Muscle of leg (tissue), 11 donors: Measurements from ENCODE around the gene CACNA1C. TPM values are rescaled to one million over a fixed set of nuclear protein-coding genes. Genes with fewer than 3 reads are reported as not detected.

Experiments
- DNase-seq: peaks from one replicate; pipeline ENCODE4 v3.0.0; 2013
- H3K27ac ChIP-seq: one replicate; pipeline ENCODE4 v1.5.1; 2013; ENCODE audit warnings: mild to moderate bottlenecking, low read length, control low read depth
- H3K27me3 ChIP-seq: one replicate; pipeline ENCODE4 v1.6.1; 2013; ENCODE audit warnings: low read length; ENCODE audit not compliant: control insufficient read depth, insufficient read depth
- H3K36me3 ChIP-seq: one replicate; pipeline ENCODE4 v1.6.1; 2013; ENCODE audit warnings: low read length; ENCODE audit not compliant: control insufficient read depth, insufficient read depth
- H3K4me1 ChIP-seq: one replicate; pipeline ENCODE4 v1.6.1; 2013; ENCODE audit warnings: low read length; ENCODE audit not compliant: control insufficient read depth, insufficient read depth
- H3K4me3 ChIP-seq: one replicate; pipeline ENCODE4 v1.5.1; 2013; ENCODE audit warnings: low read length, control low read depth
- H3K9me3 ChIP-seq: replicated peaks from 2 replicates; pipeline ENCODE4 v1.6.1; 2013; ENCODE audit warnings: low read depth, low read length; ENCODE audit not compliant: control insufficient read depth
- WGBS: methylation state at CpG from one replicate; pipeline ENCODE4 v1.1.5; 2013; ENCODE audit warnings: missing lambda C conversion rate; ENCODE audit not compliant: insufficient coverage; 5-methylcytosine and 5-hydroxymethylcytosine counted together
- polyA plus RNA-seq, 8 donors: library from polyadenylated mRNA; unstranded; fragments of 120-200 nt; gene quantifications; one replicate each; pipeline versions ENCODE4 v1.2.1 to v1.2.3, GENCODE V29; 2013; ENCODE audit warnings: inconsistent platforms in 1 of 8, low replicate concordance in 1 of 8; ENCODE audit not compliant: insufficient read length in 8 of 8, insufficient read depth in 1 of 8
- total RNA-seq: library from RNA; stranded (reverse); fragments of 120-200 nt; gene quantifications from one replicate; pipeline ENCODE4 v1.2.4, GENCODE V29; 2013

Gene CACNA1C
- total and polyA plus RNA-seq, 9 donors: 1.9 to 4.3 (median 3.6) TPM

DNA sequence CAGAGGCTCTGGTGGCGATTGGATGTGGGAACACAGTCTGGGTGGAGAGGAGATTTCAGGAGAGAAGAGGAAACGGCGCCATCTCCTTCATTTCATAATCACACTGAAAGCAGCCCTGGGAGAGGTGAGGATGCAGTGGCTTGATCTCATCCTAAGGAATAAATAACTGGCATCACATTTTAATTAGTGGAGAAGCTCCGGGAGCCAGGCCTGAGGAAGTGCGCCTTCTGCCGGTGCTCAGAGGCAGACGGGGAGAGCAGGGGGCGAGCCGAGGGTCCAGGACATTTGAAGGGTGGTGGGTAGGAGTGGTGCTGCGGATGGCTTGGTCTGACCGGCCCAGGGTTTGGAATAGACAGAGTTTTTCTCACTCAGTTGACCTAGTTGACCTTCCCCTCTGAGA, 265.0 kb downstream of the CACNA1C start:
- Histone ChIP-seq H3K4me3 (no peak overlapping the region), H3K27ac (no peak overlapping the region), H3K27me3 (peaks cover 31% of the 10 kb centered on the region), H3K4me1 (peaks cover 26% of the 10 kb centered on the region), H3K9me3 (no peaks in the 10 kb centered on the region), H3K36me3 (no peaks in the 10 kb centered on the region)
- DNase-seq: no peak
- WGBS: 77% methylated on average over 8 of the region's 11 CpGs

DNA sequence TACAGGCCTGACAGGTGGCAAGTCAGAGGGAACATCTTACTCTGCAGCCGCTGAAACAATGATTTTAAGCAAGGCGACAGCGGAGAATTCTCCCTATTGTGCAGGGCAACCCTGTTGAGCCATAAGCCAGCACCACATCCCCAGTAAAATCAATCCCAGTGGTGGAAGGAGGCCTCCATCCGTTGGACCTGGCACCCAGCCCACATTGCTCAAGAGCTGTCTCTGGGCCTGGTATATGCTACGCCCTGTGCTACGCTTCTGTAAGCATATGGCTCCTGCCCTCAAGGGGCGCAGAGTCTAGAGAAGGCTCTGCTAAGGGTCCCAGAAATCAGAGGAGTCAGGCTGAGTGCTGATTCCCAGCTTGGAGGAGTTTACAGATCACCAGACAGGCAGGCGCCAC, 265.5 kb downstream of the CACNA1C start:
- Histone ChIP-seq H3K4me1 (peaks cover 31% of the 10 kb centered on the region), H3K36me3 (no peaks in the 10 kb centered on the region), H3K4me3 (no peak overlapping the region), H3K27ac (no peak overlapping the region), H3K27me3 (peaks cover 31% of the 10 kb centered on the region), H3K9me3 (no peaks in the 10 kb centered on the region)
- 93% methylated on average over 5 of the region's 8 CpGs for WGBS
- DNase-seq: no peak

DNA sequence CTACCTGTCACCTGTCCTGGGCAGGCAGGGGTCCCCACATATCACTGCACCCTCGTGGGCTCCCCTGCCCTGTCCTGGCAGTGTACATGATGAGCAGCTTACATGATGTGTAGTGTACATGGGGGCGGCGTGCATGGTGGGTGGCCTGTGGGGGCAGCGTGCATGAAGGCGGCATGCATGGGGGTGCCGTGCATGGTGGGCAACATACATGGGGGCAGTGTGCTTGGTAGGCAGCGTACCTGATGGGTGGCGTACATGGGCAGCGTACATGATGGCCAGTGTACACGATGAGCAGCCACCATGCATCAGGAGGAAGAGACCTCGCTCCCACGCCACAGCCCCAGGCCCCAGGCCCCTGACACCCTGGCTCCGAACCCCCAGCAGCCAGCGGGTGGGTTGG, 266.3 kb downstream of the CACNA1C start:
- Histone ChIP-seq H3K36me3 (no peaks in the 10 kb centered on the region), H3K4me3 (no peak overlapping the region), H3K4me1 (peaks cover 39% of the 10 kb centered on the region), H3K27ac (peak overlapping the region; percentile 4), H3K27me3 (peaks cover 31% of the 10 kb centered on the region), H3K9me3 (no peaks in the 10 kb centered on the region)
- no peak for DNase-seq
- 96% methylated on average over 11 of the region's 14 CpGs for WGBS

GRCh38 chr12:2319737-2320506, 267.1 kb downstream of the CACNA1C start:
- DNase-seq: peak; percentile 69
- WGBS: 0% methylated on average over 1 of the region's 6 CpGs
- H3K4me1 ChIP-seq: peaks cover 47% of the 10 kb centered on the region

DNA sequence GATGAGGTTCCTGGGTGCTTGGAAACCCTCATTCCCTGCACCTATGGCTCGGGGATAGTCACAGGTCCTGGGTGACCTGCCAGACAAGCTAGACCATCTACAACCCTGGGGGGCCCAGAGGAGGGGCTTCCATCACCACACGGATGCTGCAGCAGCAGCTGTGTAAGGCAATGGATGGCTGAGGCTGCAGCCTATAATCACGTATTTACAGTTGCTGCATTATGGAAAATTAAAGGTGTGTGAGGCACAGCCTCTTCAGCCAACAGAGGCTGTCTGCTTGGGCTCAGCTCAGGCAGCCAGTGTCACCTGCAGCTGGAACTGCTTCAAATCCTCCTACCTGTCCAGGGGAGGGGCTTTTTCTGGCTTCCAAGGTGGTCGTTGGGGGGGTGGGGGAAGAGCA, 268.1 kb downstream of the CACNA1C start:
- DNase-seq: no peak
- no peaks in the 10 kb centered on the region for H3K36me3 ChIP-seq
- H3K4me1 ChIP-seq: peaks cover 48% of the 10 kb centered on the region
- 71% methylated on average over 2 of the region's 4 CpGs for WGBS
- H3K9me3 ChIP-seq: no peaks in the 10 kb centered on the region
- H3K27ac ChIP-seq: no peak overlapping the region
- peaks cover 34% of the 10 kb centered on the region for H3K27me3 ChIP-seq
- no peak overlapping the region for H3K4me3 ChIP-seq

More at GRCh38 chr12:2319737-2320506, 267.1 kb downstream of the CACNA1C start:
- Histone ChIP-seq H3K36me3 (no peaks in the 10 kb centered on the region), H3K9me3 (no peaks in the 10 kb centered on the region), H3K27ac (peak overlapping the region; percentile 44), H3K27me3 (peaks cover 31% of the 10 kb centered on the region), H3K4me3 (no peak overlapping the region)

GRCh38 chr12:2322554-2323120, 269.9 kb downstream of the CACNA1C start:
- 95% methylated on average over 6 of the region's 14 CpGs for WGBS
- no peaks in the 10 kb centered on the region for H3K36me3 ChIP-seq
- H3K4me3 ChIP-seq: no peak overlapping the region
- no peak for DNase-seq
- peaks cover 49% of the 10 kb centered on the region for H3K27me3 ChIP-seq
- H3K9me3 ChIP-seq: no peaks in the 10 kb centered on the region
- H3K27ac ChIP-seq: no peak overlapping the region
- H3K4me1 ChIP-seq: peaks cover 48% of the 10 kb centered on the region

DNA sequence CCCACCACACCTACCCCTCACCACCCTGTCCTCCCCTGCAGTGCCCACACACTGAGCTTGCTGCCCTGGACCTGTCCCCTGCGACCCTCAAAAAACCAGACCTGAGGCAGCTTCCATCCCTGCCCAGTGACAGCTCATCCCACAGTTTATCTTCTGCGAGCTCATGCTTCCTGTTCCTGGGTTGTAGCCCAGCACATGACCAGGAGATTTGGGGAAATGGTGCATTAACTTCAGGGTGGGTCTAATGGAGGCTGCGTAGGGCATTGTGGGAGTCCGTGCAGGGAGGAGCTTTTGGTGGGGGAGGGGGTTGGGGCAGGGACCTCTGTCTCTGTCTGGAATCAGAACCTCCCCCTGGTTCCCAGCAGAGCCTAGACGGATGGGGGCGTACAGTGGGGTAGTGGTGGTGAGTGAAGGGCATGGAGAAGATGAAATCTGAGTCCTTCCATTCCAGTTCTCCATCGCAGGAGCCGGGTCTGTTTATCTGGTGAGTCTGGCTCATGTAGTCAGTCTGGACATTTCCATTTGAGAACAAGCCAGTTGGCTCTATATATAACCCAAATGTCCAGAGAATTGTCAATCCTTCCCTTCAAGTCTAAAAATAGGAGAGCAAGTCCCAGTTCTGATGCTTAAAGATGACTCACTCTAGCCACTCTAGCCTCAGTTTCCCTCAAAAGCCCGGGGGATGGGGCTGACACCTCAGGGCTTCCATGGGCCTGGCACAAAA, 270.9 kb downstream of the CACNA1C start:
- peak; percentile 73 for DNase-seq
- Histone ChIP-seq H3K4me3 (no peak overlapping the region), H3K27ac (peak overlapping the region; percentile 3)

GRCh38 chr12:2324387-2324786, 271.6 kb downstream of the CACNA1C start:
- WGBS: 48% methylated on average over 9 of the region's 9 CpGs
- peaks cover 56% of the 10 kb centered on the region for H3K27me3 ChIP-seq
- H3K9me3 ChIP-seq: no peaks in the 10 kb centered on the region
- H3K4me1 ChIP-seq: peaks cover 45% of the 10 kb centered on the region
- no peak overlapping the region for H3K27ac ChIP-seq
- peak; percentile 78 for DNase-seq
- H3K4me3 ChIP-seq: no peak overlapping the region
- no peaks in the 10 kb centered on the region for H3K36me3 ChIP-seq

More for the DNA sequence above, 270.9 kb downstream of the CACNA1C start:
- 75% methylated on average over 3 of the region's 9 CpGs for WGBS
- H3K4me1 ChIP-seq: peaks cover 46% of the 10 kb centered on the region
- peaks cover 54% of the 10 kb centered on the region for H3K27me3 ChIP-seq
- H3K9me3 ChIP-seq: no peaks in the 10 kb centered on the region
- no peaks in the 10 kb centered on the region for H3K36me3 ChIP-seq

DNA sequence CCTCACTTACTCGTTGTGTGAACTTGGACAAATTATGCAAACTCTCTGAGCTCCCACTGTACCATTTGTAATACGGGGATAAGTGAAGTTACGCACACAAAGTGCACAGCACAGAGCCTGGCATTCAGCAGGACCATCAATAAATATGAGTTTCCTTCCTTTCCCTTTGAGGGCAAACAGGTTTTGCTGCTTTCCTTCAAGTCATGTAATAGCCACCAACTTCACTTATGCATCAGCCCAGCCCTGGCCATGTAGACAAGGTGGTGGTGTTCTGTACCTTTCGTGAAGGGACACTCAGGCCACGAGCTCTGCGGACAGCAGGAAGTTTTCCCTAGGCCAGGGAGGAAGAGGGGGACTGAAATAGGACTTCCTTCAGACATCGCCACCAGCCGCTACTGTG, 272.7 kb downstream of the CACNA1C start:
- Histone ChIP-seq H3K9me3 (no peaks in the 10 kb centered on the region), H3K36me3 (no peaks in the 10 kb centered on the region), H3K4me1 (peaks cover 33% of the 10 kb centered on the region), H3K27ac (no peak overlapping the region), H3K27me3 (peaks cover 49% of the 10 kb centered on the region), H3K4me3 (no peak overlapping the region)
- no peak for DNase-seq
- WGBS: no CpG with 5 or more reads among the region's 8 CpGs

DNA sequence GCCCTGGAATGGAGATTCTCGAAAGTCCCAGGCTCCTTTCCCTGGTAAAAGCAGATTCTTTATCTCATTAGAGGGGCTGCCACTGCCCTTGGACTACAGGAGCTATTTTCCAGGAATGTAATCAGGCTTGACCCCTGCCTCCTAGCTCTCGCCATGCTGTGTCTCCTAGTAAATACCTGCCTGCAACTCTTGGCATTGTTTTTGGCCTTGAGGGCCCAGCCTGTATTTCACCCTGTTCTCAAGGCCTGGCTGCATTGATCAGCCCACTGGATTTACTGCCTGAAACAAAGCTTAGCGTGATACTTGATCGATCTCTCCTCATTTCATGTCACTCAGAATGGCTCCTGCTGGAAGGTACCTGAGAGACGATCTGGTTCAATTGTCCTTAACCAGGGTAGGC, 273.7 kb downstream of the CACNA1C start:
- H3K4me1 ChIP-seq: peaks cover 29% of the 10 kb centered on the region
- no peak overlapping the region for H3K4me3 ChIP-seq
- no peaks in the 10 kb centered on the region for H3K9me3 ChIP-seq
- no peaks in the 10 kb centered on the region for H3K36me3 ChIP-seq
- no peak for DNase-seq
- no peak overlapping the region for H3K27ac ChIP-seq
- peaks cover 41% of the 10 kb centered on the region for H3K27me3 ChIP-seq
- WGBS: 90% methylated on average over 4 of the region's 5 CpGs
